ENCODE data around the gene SMIM27.
A peak's percentile ranks its signal among the peaks of the same experiment; 100 is the strongest.

GRCh38 chr9:32572900-32573523 is 20.9 kb downstream of the SMIM27 start, which contains the start of gene NDUFB6:
- TF ChIP-seq EZH2 (IDR thresholded peaks at IDR 0.05) (no peak), FOXP2 (optimal IDR thresholded peaks at IDR 0.05; ENCODE audit: control extremely low read depth, extremely low read length, insufficient read depth) (no peak), POLR2AphosphoS5 (IDR thresholded peaks at IDR 0.05; ENCODE audit: borderline replicate concordance, low read depth, low read length) (peak; percentile 91)

All from SK-N-MC (cell line).